Esophagus (tissue), 2 donors: ENCODE measurements around the gene ADAMTS20. TPM values are rescaled to one million over a fixed set of nuclear protein-coding genes. Genes with fewer than 3 reads are reported as not detected.
"Not testable (repeated sequence)": the region's sequence is repeated elsewhere in the genome, so short reads cannot be mapped to it uniquely, and the experiment has no call there.

Source experiments
- H3K27ac ChIP-seq, 2 donors: one replicate each; pipeline ENCODE4 v1.5.1; 2013; ENCODE audit warnings: low read depth in 2 of 2, mild to moderate bottlenecking in 2 of 2, inconsistent platforms in 1 of 2, low read length in 1 of 2, moderate library complexity in 1 of 2
- H3K27me3 ChIP-seq, 2 donors: one replicate each; pipeline ENCODE4 v1.6.1; 2013; ENCODE audit warnings: low read length in 2 of 2, control low read depth in 1 of 2, mild to moderate bottlenecking in 1 of 2; ENCODE audit not compliant: insufficient read depth in 2 of 2, control insufficient read depth in 1 of 2
- H3K36me3 ChIP-seq, 2 donors: one replicate each; pipeline ENCODE4 v1.6.1; 2013; ENCODE audit warnings: low read length in 1 of 2; ENCODE audit not compliant: control insufficient read depth in 2 of 2, insufficient read depth in 2 of 2
- H3K4me1 ChIP-seq, 2 donors: one replicate each; pipeline ENCODE4 v1.6.1; 2013; ENCODE audit warnings: low read length in 1 of 2; ENCODE audit not compliant: control insufficient read depth in 2 of 2, insufficient read depth in 2 of 2
- H3K4me3 ChIP-seq, 2 donors: one replicate each; pipeline ENCODE4 v1.5.1; 2013; ENCODE audit warnings: low read length in 2 of 2, mild to moderate bottlenecking in 2 of 2, low read depth in 1 of 2, moderate library complexity in 1 of 2
- H3K9me3 ChIP-seq, 2 donors: one replicate each; pipeline ENCODE4 v1.6.1; 2013; ENCODE audit warnings: mild to moderate bottlenecking in 2 of 2, low read depth in 1 of 2, low read length in 1 of 2, moderate library complexity in 1 of 2; ENCODE audit not compliant: control insufficient read depth in 2 of 2, insufficient read depth in 1 of 2
- WGBS, 2 donors: extraction: QIAGEN DNeasy Blood & Tissue Kit; methylation state at CpG; one replicate each; pipeline ENCODE4 v1.1.7; 2013; 5-methylcytosine and 5-hydroxymethylcytosine counted together
- polyA plus RNA-seq, 2 donors: library from polyadenylated mRNA; stranded (reverse); fragments of 200-250 nt; gene quantifications; one replicate each; pipeline ENCODE4 v1.2.3, GENCODE V29; 2013
- donor health status: healthy with polysubstance abuse.
- donor health status: Bipolar disorder and iron deficiency.

The ADAMTS20 gene
- polyA plus RNA-seq, 2 donors, result not detected

DNA sequence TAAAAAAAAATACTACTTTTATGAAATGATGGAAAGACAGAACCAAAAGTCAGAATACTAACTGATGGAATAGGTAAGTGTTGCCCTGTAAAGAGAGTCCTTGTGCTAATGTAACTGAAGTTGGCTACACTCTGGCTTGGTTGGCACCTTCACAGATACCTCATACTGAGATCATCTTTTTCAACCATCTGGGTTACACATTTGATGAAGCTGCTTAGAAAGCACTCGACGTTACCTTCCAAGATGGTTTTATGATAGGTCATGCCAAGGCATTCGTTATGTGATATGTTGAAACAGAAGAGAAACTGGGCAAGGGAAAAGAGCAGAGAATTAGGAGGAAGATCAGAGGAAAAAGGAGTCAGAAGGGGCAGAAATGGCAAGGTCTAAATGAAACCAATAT lies 203.8 kb downstream of the ADAMTS20 start:
- Histone ChIP-seq H3K36me3 (no peaks in the 10 kb centered on the region), H3K4me1 (no peaks in the 10 kb centered on the region), H3K27me3 (no peaks in the 10 kb centered on the region), H3K27ac (no peak overlapping the region), H3K4me3 (no peak overlapping the region), H3K9me3 (peaks cover 0 to 4% of the 10 kb centered on the region in 2 donors)
- WGBS, 2 donors, result 63 to 69% methylated on average over 3 of the region's 3 CpGs

DNA sequence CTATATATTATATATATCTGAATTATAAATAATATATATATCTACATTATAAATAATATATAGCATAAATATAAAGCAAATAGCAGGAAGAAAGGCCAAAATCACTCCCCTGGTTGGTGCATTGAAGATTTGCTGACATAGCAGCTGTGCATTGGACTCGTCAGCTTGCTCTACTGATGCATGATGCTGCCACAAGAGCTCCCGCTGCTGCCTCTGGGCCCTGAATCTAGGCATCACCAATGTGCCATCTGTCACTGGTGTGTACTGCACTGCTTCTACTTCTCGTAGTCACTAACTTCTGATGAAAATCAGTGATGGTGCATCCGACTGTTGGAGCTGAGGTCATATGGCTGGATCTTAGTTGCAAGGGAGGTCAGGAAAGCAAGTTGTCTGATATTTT lies 205.0 kb downstream of the ADAMTS20 start:
- H3K4me3 ChIP-seq, result no peak overlapping the region
- H3K36me3 ChIP-seq, result no peaks in the 10 kb centered on the region
- WGBS, 2 donors, result 89 to 91% methylated on average over 4 of the region's 4 CpGs
- H3K27me3 ChIP-seq, result no peaks in the 10 kb centered on the region
- H3K9me3 ChIP-seq, result peaks cover 0 to 4% of the 10 kb centered on the region in 2 donors
- no peak overlapping the region for H3K27ac ChIP-seq
- no peaks in the 10 kb centered on the region for H3K4me1 ChIP-seq

DNA sequence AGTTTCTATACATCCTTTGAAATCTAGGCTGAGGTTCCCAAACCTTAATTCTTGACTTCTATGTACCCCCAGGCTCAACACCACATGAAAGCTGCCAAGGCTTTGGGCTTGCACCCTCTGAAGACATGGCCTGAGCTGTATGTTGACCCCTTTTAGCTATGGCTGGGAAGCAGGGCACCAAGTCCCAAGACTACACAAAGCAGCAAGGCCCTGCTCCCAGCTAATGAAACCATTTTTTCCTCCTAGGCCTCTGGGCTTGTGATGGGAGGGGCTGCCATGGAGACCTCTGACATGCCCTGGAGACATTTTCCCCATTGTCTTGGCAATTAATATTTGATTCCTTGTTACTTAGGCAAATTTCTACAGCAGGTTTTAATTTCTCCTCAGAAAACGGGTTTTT lies 207.0 kb downstream of the ADAMTS20 start:
- H3K9me3 ChIP-seq, result peaks cover 0 to 4% of the 10 kb centered on the region in 2 donors
- no peak overlapping the region for H3K4me3 ChIP-seq
- WGBS, 2 donors, result 63 to 66% methylated on average over 1 of the region's 1 CpG
- H3K36me3 ChIP-seq, result no peaks in the 10 kb centered on the region
- no peaks in the 10 kb centered on the region for H3K27me3 ChIP-seq
- no peaks in the 10 kb centered on the region for H3K4me1 ChIP-seq
- H3K27ac ChIP-seq, result no peak overlapping the region

DNA sequence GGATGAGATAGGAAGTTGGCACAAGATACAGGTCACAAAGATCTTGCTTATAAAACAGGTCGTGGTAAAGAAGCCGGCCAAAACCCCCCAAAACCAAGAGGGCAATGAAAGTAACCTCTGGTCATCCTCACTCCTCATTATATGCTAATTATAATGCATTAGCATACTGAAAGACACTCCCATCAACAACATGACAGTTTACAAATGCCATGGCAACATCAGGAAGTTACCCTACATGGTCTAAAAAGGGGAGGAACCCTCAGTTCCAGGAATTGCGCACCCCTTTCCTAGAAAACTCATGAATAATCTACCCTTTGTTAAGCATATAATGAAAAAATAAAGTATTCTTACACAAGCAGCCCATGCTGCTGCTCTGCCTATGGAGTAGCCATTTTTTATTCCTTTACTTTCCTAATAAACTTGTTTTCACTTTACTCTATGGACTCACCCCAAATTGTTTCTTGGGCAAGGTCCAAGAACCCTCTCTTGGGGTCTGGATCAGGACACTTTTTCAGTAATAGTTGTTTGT lies 210.2 kb downstream of the ADAMTS20 start:
- WGBS, 2 donors, result 72 to 77% methylated on average over 3 of the region's 3 CpGs

DNA sequence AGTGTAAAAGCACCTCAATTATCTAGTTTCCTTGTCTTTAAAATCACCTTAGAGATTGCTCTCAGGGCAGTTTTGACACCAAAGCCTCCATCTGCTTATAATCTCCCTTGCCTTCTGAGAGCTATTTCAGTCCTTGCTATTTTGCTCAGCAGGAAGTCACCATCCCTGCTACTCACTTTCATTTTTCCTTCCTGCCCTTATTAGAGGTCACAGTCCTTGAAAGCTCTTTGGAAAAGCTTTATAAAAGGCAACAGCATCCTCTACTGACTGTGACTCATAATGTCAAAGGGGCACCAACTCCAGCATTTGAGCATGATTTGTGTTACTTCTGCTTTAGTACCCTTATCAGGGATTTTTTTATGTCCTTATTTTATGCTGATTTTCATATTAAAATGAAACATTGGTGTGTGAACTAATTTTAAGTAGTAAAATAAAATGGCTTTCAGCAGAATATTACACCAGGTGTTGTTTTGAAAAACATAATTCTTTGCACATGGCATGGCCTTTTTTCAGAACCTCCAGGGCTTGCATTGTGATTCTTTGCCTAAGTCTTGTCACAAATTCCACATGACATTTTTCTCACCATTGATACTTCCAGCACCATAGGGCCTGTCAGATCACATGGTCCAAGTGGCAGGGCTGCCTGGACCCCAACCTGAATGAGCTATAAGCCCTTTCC lies 213.0 kb downstream of the ADAMTS20 start:
- no peaks in the 10 kb centered on the region for H3K9me3 ChIP-seq
- H3K27me3 ChIP-seq, result no peaks in the 10 kb centered on the region
- no peaks in the 10 kb centered on the region for H3K4me1 ChIP-seq
- no peaks in the 10 kb centered on the region for H3K36me3 ChIP-seq
- no peak overlapping the region for H3K27ac ChIP-seq
- H3K4me3 ChIP-seq, result no peak overlapping the region

More for the DNA sequence above, 210.2 kb downstream of the ADAMTS20 start:
- not testable (repeated sequence) for H3K9me3 ChIP-seq, H3K4me3 ChIP-seq, H3K4me1 ChIP-seq, H3K36me3 ChIP-seq, H3K27me3 ChIP-seq, H3K27ac ChIP-seq

DNA sequence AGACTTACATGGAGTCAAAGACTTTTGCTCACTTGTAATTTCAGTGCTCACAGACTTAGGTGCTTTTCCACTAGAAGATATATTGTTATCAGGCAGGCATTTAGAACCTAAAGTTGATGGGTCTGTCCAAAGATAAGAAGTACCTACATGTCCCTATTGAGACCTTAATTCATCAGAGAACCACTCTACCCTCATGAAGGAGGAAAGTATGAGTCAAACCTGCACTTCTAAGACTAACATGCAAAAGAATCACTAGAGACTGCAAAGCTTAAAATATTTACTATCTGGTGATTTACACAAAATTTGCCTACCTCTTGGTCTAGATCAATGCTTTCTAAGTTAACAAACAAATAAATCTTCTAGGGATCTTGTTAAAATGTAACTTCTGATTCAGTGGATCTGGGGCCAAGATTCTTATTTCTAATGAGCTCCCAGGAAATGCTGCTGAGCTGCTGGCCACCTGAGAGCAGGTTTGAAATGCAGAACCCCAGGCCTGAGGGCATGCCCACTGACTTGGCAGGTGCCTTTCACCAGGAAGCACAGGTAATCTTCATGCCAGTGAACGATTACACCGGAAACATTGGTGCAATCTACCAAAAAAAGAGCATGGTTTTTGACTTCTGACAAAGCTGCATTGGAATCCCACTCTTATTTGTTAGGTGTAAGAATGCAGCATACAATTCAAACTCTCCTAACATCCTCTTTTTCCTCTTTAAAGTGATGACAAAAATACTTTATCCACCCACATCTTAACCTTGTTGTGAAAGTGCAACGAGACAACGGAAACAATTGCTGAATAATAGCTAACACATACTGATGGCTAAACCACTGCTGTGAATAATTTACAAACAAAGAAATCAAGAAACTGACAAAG lies 214.2 kb downstream of the ADAMTS20 start:
- Histone ChIP-seq H3K4me3 (no peak overlapping the region), H3K27me3 (no peaks in the 10 kb centered on the region), H3K36me3 (no peaks in the 10 kb centered on the region), H3K9me3 (no peaks in the 10 kb centered on the region), H3K4me1 (no peaks in the 10 kb centered on the region), H3K27ac (no peak overlapping the region)
- 48 to 59% methylated on average over 4 of the region's 4 CpGs for WGBS, 2 donors

DNA sequence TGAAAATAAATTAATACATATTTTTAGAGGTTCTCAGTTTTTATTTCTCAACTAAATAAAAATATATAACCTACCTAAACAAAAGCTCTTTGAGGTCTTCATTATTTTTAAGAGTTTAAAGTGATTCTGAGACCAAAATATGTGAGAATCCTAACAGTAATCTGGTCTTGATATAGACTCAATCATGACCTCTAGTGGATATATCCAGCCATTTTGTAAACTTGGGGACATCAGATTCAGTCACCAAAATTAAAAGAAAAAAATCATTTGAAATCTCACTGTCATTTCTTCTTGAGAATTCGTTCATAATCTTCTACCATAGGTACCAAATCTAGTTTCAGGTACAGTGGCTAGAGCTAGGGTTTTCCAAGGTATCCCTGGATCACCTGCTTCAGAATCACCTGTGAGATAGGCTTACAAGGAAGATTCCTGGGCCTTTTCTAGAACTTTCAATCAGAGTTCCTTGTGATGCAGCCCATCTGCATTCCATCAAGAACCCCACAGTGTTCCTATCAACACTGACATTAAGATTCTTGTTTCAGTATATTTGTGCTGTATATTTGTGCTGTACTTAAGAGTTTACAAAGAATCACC lies 214.9 kb downstream of the ADAMTS20 start:
- H3K27me3 ChIP-seq, result no peaks in the 10 kb centered on the region
- no peak overlapping the region for H3K27ac ChIP-seq
- WGBS, 2 donors, result 21 to 34% methylated on average over 1 of the region's 1 CpG
- no peak overlapping the region for H3K4me3 ChIP-seq
- no peaks in the 10 kb centered on the region for H3K9me3 ChIP-seq
- no peaks in the 10 kb centered on the region for H3K4me1 ChIP-seq
- no peaks in the 10 kb centered on the region for H3K36me3 ChIP-seq

DNA sequence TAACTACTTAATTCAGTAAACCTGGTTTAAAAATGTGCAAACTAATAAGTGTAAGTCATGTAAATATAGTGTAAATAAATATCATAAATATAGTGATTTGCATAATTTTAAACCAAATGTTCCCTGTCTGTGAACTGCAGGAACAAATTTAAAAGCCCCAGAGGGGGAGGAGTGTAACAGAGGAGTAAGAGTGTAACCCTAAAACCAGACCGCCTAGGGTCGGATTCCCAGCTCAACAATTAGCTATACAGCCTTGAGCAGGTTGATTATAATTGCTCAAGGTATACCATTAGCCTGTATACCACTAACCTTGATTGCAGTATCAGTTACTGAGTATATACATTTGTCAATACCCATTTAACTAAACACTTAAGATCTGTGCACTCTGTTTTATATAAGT lies 218.4 kb downstream of the ADAMTS20 start:
- WGBS, 2 donors, result 89 to 91% methylated on average over 2 of the region's 2 CpGs
- H3K27me3 ChIP-seq, result no peaks in the 10 kb centered on the region

DNA sequence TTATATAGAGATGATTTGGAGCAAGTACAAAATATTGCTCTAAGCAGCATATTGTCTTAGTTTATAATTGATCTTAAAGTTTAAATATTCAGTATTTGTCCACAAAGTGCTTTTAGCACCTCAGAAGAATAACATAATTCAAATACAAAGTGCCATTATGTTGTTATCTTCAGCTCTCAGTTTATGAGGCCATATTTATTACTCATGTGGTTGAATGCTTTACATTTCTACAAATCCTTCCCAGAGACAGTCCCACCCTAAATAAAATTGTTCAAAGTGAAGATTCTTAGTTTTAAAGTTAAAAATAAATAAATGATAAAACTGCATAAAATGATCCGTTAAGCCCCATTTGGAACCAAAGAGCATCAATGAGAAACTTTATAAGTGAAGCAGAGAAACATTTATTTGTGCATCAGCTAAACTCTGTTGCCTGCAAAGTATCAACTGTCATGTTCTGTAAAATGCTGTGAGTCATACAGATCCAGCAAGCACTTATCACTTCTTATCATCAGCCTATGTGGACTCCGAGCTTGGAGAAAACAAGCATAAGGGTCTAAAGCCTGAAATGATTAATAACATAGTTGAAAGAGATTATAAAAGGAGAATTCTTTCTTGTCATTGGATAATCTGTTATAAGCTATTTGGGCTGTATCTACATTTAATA lies 218.9 kb downstream of the ADAMTS20 start:
- Histone ChIP-seq H3K4me1 (no peaks in the 10 kb centered on the region), H3K4me3 (no peak overlapping the region), H3K36me3 (no peaks in the 10 kb centered on the region), H3K27me3 (no peaks in the 10 kb centered on the region), H3K27ac (no peak overlapping the region), H3K9me3 (no peaks in the 10 kb centered on the region)
- 59 to 74% methylated on average over 2 of the region's 2 CpGs for WGBS, 2 donors

More for the DNA sequence above, 218.4 kb downstream of the ADAMTS20 start:
- no peaks in the 10 kb centered on the region for H3K36me3 ChIP-seq
- H3K4me3 ChIP-seq, result no peak overlapping the region
- H3K4me1 ChIP-seq, result no peaks in the 10 kb centered on the region
- H3K9me3 ChIP-seq, result no peaks in the 10 kb centered on the region
- no peak overlapping the region for H3K27ac ChIP-seq
